B cell (primary cell): ENCODE data around the gene GCNT3. TPM values are rescaled to one million over a fixed set of nuclear protein-coding genes. Genes with fewer than 3 reads are reported as not detected.

ENCODE experiments used
- ATAC-seq: fragments of 200-7000 bp; cut with Tn5 transposase; one replicate; pipeline ENCODE4 v1.10.0; 2021; ENCODE audit warnings: low read depth, mild to moderate bottlenecking, moderate number of reproducible peaks, moderate library complexity
- CTCF ChIA-PET: fragments of 350-600 bp; sonication (Branson Sonifier 250); formaldehyde crosslinking; loops from one replicate; lab custom pipeline; 2021; ENCODE audit warnings: antibody characterized with exemption, inconsistent platforms; lab: Charles Lee
- POLR2A ChIA-PET: fragments of 350-600 bp; sonication (Branson Sonifier 250); formaldehyde crosslinking; loops from one replicate; lab custom pipeline; 2021; ENCODE audit warnings: antibody characterized with exemption; lab: Charles Lee
- DNase-seq: peaks from one replicate; pipeline ENCODE4 v3.0.0; 2013
- H2AFZ ChIP-seq: 2 replicates; pipeline ENCODE4 v1.6.1; 2012; ENCODE audit warnings: mild to moderate bottlenecking, low read depth, low read length; ENCODE audit not compliant: insufficient read depth, poor library complexity, severe bottlenecking
- H3K27ac ChIP-seq, 2 donors: 1 replicate in 1 of 2; 2 replicates in 1 of 2; pipeline ENCODE4 v1.5.1; 2012 to 2013; ENCODE audit warnings: low read length in 2 of 2, mild to moderate bottlenecking in 2 of 2, moderate library complexity in 1 of 2
- H3K27me3 ChIP-seq, 4 experiments: fragments of 200-600 bp in 1 of 4; sonication (generic) in 1 of 4; replicated peaks in 1 of 4; 1 replicate in 2 of 4; 2 replicates in 2 of 4; pipeline versions ENCODE4 v1.6.1 to v1.7.0; 2013 to 2016; ENCODE audit warnings: low read length in 3 of 4, mild to moderate bottlenecking in 2 of 4, mixed read lengths in 1 of 4, moderate library complexity in 1 of 4; ENCODE audit not compliant: insufficient read depth in 4 of 4, control insufficient read depth in 3 of 4; ENCODE audit errors: control extremely low read depth in 1 of 4
- H3K36me3 ChIP-seq, 2 experiments: replicated peaks in 1 of 2; 1 replicate in 1 of 2; 2 replicates in 1 of 2; pipeline versions ENCODE4 v1.6.1 to v1.7.1; 2013; ENCODE audit warnings: low read length in 1 of 2; ENCODE audit not compliant: insufficient read depth in 2 of 2, control insufficient read depth in 1 of 2; ENCODE audit errors: control extremely low read depth in 1 of 2, extremely low read depth in 1 of 2
- H3K4me1 ChIP-seq, 2 donors: fragments of 200-600 bp in 1 of 2; sonication (generic) in 1 of 2; 1 replicate in 1 of 2; 2 replicates in 1 of 2; pipeline versions ENCODE4 v1.5.1 to v1.6.1; 2013 to 2017; ENCODE audit warnings: low read length in 2 of 2; ENCODE audit not compliant: control insufficient read depth in 2 of 2, insufficient read depth in 2 of 2
- H3K4me2 ChIP-seq: replicated peaks from 2 replicates; pipeline ENCODE3; 2012; ENCODE audit warnings: mild to moderate bottlenecking, low read depth, low read length; ENCODE audit not compliant: poor library complexity, severe bottlenecking
- H3K4me3 ChIP-seq, 5 experiments: fragments of 200-600 bp in 1 of 5; sonication (generic) in 1 of 5; 1 replicate in 3 of 5; 2 replicates in 2 of 5; pipeline versions ENCODE4 v1.5.1 to v1.7.0; 2011 to 2016; ENCODE audit warnings: low read length in 4 of 5, mild to moderate bottlenecking in 4 of 5, low read depth in 2 of 5, control low read depth in 1 of 5, moderate library complexity in 1 of 5; ENCODE audit not compliant: insufficient read depth in 1 of 5; ENCODE audit errors: control extremely low read depth in 1 of 5, extremely low read depth in 1 of 5
- H3K79me2 ChIP-seq: fragments of 200-600 bp; sonication (generic); one replicate; pipeline ENCODE4 v1.6.0; 2016; ENCODE audit warnings: low read length; ENCODE audit not compliant: control insufficient read depth, insufficient read depth
- H3K9ac ChIP-seq: fragments of 200-600 bp; sonication (generic); 2 replicates; pipeline ENCODE4 v1.6.1; 2017; ENCODE audit warnings: mild to moderate bottlenecking, low read length, moderate library complexity
- H3K9me3 ChIP-seq, 3 donors: one replicate each; pipeline versions ENCODE4 v1.6.1 to v1.7.1; 2013; ENCODE audit warnings: low read length in 2 of 3; ENCODE audit not compliant: control insufficient read depth in 2 of 3, insufficient read depth in 1 of 3; ENCODE audit errors: control extremely low read depth in 1 of 3
- H4K20me1 ChIP-seq: 2 replicates; pipeline ENCODE4 v1.6.0; 2012; ENCODE audit warnings: mild to moderate bottlenecking, low read length; ENCODE audit not compliant: insufficient read depth, control insufficient read depth, poor library complexity, severe bottlenecking
- H3K27ac Mint-ChIP-seq: one replicate; pipeline ENCODE4 v1.8.0; 2021; ENCODE audit warnings: mixed read lengths
- H3K27me3 Mint-ChIP-seq: one replicate; pipeline ENCODE4 v1.8.0; 2021; ENCODE audit warnings: mixed read lengths
- H3K4me1 Mint-ChIP-seq: one replicate; pipeline ENCODE4 v1.8.0; 2021; ENCODE audit warnings: mixed read lengths
- H3K4me3 Mint-ChIP-seq: one replicate; pipeline ENCODE4 v1.8.0; 2021; ENCODE audit warnings: mixed read lengths
- H3K9me3 Mint-ChIP-seq: one replicate; pipeline ENCODE4 v1.8.0; 2022; ENCODE audit warnings: mixed read lengths; ENCODE audit not compliant: insufficient read depth
- CTCF ChIP-seq: fragments of 200-600 bp; IDR thresholded peaks from one replicate; pipeline ENCODE4 v1.8.0; 2022; ENCODE audit warnings: antibody characterized with exemption, mild to moderate bottlenecking
- EZH2 ChIP-seq: IDR thresholded peaks from 2 replicates; pipeline ENCODE4 v1.6.1; 2012; ENCODE audit warnings: borderline replicate concordance, low read depth, mild to moderate bottlenecking, moderate library complexity, low read length; ENCODE audit not compliant: insufficient read depth, poor library complexity, severe bottlenecking
- WGBS: methylation state at CpG from one replicate; pipeline ENCODE4 v1.1.5; 2013; ENCODE audit warnings: missing lambda C conversion rate; ENCODE audit not compliant: insufficient coverage; 5-methylcytosine and 5-hydroxymethylcytosine counted together
- intact Hi-C: fragments of 100-400 bp; cut with micrococcal nuclease; formaldehyde crosslinking; loops from one replicate; pipeline ENCODE4 v1.10.0; 2022
- polyA plus RNA-seq: library from polyadenylated mRNA; depleted of rRNA; stranded (reverse); fragments of >200 nt; gene quantifications from 2 replicates; pipeline ENCODE4 v1.2.3, GENCODE V29; 2012
- small RNA-seq: library from RNA; depleted of rRNA; stranded (forward); fragments of <200 nt; gene quantifications from one replicate; pipeline ENCODE3, GENCODE V24; 2012; ENCODE audit warnings: low replicate concordance, low read depth; ENCODE audit not compliant: insufficient read length
- total RNA-seq, 2 donors: library from RNA; stranded (reverse); fragments of 120-200 nt in 1 of 2; gene quantifications; 1 replicate in 1 of 2; 2 replicates in 1 of 2; pipeline versions ENCODE4 v1.2.3 to v1.2.4, GENCODE V29; 2013 to 2022

GCNT3 gene
- total and polyA plus RNA-seq, 2 donors (not counting 1 experiment from before 2014, with no cell fraction given): not detected

DNA sequence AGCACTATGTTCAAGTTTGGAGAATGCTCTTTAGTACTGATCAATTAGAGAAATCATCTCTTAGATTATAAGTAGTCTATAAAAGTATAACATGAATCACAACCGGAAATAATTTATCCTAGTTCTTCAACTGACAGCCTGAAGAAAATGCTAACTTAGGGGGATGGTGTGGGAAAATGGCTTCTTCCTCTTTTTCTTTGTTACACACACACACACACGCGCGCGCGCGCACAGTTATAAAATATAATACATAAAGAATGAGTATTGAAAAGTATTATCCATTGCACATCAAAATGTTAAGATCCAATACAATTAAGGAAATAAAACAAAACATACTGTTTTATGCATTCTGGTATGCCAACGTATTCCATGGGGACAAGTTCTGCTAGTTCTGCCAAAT, 57.0 kb downstream of the GCNT3 start:
- H3K4me3 Mint-ChIP-seq: no peak overlapping the region
- Histone ChIP-seq H3K9ac (no peak overlapping the region), H3K4me2 (no peak overlapping the region), H3K79me2 (peaks cover 11% of the 10 kb centered on the region), H3K4me3 (no peak overlapping the region), H2AFZ (no peak overlapping the region), H4K20me1 (no peaks in the 10 kb centered on the region), H3K9me3 (no peaks in the 10 kb centered on the region), H3K36me3 (peaks cover 2 to 78% of the 10 kb centered on the region in 2 experiments), H3K4me1 (no peaks in the 10 kb centered on the region), H3K27ac (no peak overlapping the region), H3K27me3 (no peaks in the 10 kb centered on the region)
- H3K9me3 Mint-ChIP-seq: no peaks in the 10 kb centered on the region
- intact Hi-C loops: no loop called here
- no CpG with 5 or more reads among the region's 8 CpGs for WGBS
- POLR2A ChIA-PET: interaction anchor here (0.9 kb wide), 1 partner anchor 19 kb away, joined by 3 read pairs; no protein-coding TSS in a partner anchor
- H3K27ac Mint-ChIP-seq: no peak overlapping the region
- TF ChIP-seq EZH2: no peak
- no peak for TF ChIP-seq CTCF
- no peaks in the 10 kb centered on the region for H3K4me1 Mint-ChIP-seq
- CTCF ChIA-PET: no interaction called here
- ATAC-seq: no peak
- DNase-seq: no peak
- H3K27me3 Mint-ChIP-seq: no peaks in the 10 kb centered on the region

Small RNA genes lying within 50 kb of the gene (small RNA-seq; reads per million reads assigned to genes)
- not detected for gene RNA5SP396

Other genes starting within 250 kb of the GCNT3 start
- 100.0 and 111 TPM in 2 replicates for gene MYO1E, start 238.9 kb upstream of the GCNT3 start, total RNA-seq
- 11.9 and 35.1 TPM in 2 replicates for gene MYO1E, start 238.9 kb upstream of the GCNT3 start, polyA plus RNA-seq
- gene FAM81A, start 173.6 kb upstream of the GCNT3 start, total RNA-seq: 3.8 and 3.9 TPM in 2 replicates
- gene FAM81A, start 173.6 kb upstream of the GCNT3 start, polyA plus RNA-seq: 2.0 and 7.2 TPM in 2 replicates
- 39.7 and 41.5 TPM in 2 replicates for gene GTF2A2, start 45.7 kb downstream of the GCNT3 start, total RNA-seq
- 60.0 and 66.1 TPM in 2 replicates for gene GTF2A2, start 45.7 kb downstream of the GCNT3 start, polyA plus RNA-seq
- 91.2 and 112 TPM in 2 replicates for gene BNIP2, start 77.5 kb downstream of the GCNT3 start, total RNA-seq
- gene BNIP2, start 77.5 kb downstream of the GCNT3 start, polyA plus RNA-seq: 21.3 and 110 TPM in 2 replicates